Endodermal cell (in vitro differentiated cells): ENCODE data around the gene PPFIBP2. TPM values are rescaled to one million over a fixed set of nuclear protein-coding genes. Genes with fewer than 3 reads are reported as not detected.

Experiments
- DNase-seq: peaks from one replicate; pipeline ENCODE4 v3.0.0-alpha.2; 2017
- H3K27ac ChIP-seq: 2 replicates; pipeline ENCODE4 v1.5.1; 2013; ENCODE audit warnings: mild to moderate bottlenecking, low read depth, low read length, moderate library complexity
- H3K27me3 ChIP-seq: 2 replicates; pipeline ENCODE4 v1.6.1; 2013; ENCODE audit warnings: mild to moderate bottlenecking, low read length, moderate library complexity; ENCODE audit not compliant: insufficient read depth, control insufficient read depth, poor library complexity, severe bottlenecking
- H3K36me3 ChIP-seq: 2 replicates; pipeline ENCODE4 v1.7.0; 2013; ENCODE audit warnings: mild to moderate bottlenecking, low read length, moderate library complexity; ENCODE audit not compliant: control insufficient read depth, insufficient read depth
- H3K4me1 ChIP-seq: one replicate; pipeline ENCODE4 v1.7.0; 2013; ENCODE audit warnings: low read length; ENCODE audit not compliant: control insufficient read depth, insufficient read depth
- H3K4me3 ChIP-seq: 2 replicates; pipeline ENCODE4 v1.5.1; 2013; ENCODE audit warnings: mild to moderate bottlenecking, low read length, moderate library complexity
- H3K9ac ChIP-seq: 2 replicates; pipeline ENCODE4 v1.6.1; 2013; ENCODE audit warnings: mild to moderate bottlenecking, low read length, moderate library complexity; ENCODE audit not compliant: poor library complexity, severe bottlenecking; ENCODE audit errors: extremely low read depth
- H3K9me3 ChIP-seq: 2 replicates; pipeline ENCODE4 v1.6.1; 2013; ENCODE audit warnings: mild to moderate bottlenecking, low read length, moderate library complexity; ENCODE audit not compliant: control insufficient read depth
- H3K27ac Mint-ChIP-seq: 2 replicates; pipeline ENCODE4 v1.8.0; 2020; ENCODE audit warnings: mixed read lengths
- H3K27me3 Mint-ChIP-seq: 2 replicates; pipeline ENCODE4 v1.8.0; 2021; ENCODE audit warnings: mild to moderate bottlenecking, mixed read lengths; ENCODE audit not compliant: insufficient read depth
- H3K36me3 Mint-ChIP-seq: 2 replicates; pipeline ENCODE4 v1.8.0; 2020; ENCODE audit warnings: low read depth, mixed read lengths
- H3K4me1 Mint-ChIP-seq: 2 replicates; pipeline ENCODE4 v1.8.0; 2020; ENCODE audit warnings: mixed read lengths
- H3K4me3 Mint-ChIP-seq: 2 replicates; pipeline ENCODE4 v1.8.0; 2020; ENCODE audit warnings: mild to moderate bottlenecking, moderate library complexity, mixed read lengths
- H3K9me3 Mint-ChIP-seq: 2 replicates; pipeline ENCODE4 v1.8.0; 2020; ENCODE audit warnings: mild to moderate bottlenecking, mixed read lengths
- CTCF ChIP-seq: fragments of 200-600 bp; sonication (generic); conservative IDR thresholded peaks from 2 replicates; pipeline ENCODE4 v1.5.0; 2021; ENCODE audit warnings: antibody characterized with exemption, mild to moderate bottlenecking
- WGBS, 2 experiments: methylation state at CpG; one replicate each; pipeline versions ENCODE4 v1.1.5 to v1.1.7; 2013; ENCODE audit warnings: missing lambda C conversion rate in 2 of 2, mixed read lengths in 1 of 2; ENCODE audit not compliant: insufficient coverage in 1 of 2, insufficient read length in 1 of 2; 5-methylcytosine and 5-hydroxymethylcytosine counted together
- total RNA-seq, 2 donors: library from RNA; stranded (reverse); fragmentation: NEBNext Ultra II Directional in 1 of 2; extraction: Animal tissue kit (Norgen Biotek cat#: 25700) in 1 of 2; gene quantifications; 2 replicates in 1 of 2; 3 replicates in 1 of 2; pipeline ENCODE4 v1.2.1, GENCODE V29; 2021

Gene PPFIBP2
- total RNA-seq, 2 donors from 2014 or later, result 149 to 195 TPM

DNA sequence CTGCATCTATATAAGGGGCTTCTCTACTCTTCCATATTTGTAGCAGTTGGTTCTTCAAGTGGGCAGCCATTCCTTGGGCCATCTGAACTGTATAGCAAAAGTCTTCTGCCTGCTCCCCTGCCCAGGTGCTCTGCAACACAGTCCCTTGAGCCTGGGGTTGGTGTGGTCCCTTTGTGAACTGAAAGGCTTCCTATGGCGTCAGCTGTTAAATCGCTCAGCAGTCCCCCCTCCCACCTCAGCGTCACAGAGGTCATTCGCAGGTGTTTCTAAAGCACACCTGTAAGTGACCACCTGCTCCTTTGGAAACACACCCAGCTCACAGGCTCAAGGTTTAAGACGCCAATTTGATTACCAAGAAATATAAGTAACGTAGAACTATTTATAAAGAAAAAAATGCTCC is 122.6 kb downstream of the PPFIBP2 start:
- Mint-ChIP-seq H3K36me3 (peaks cover 98% of the 10 kb centered on the region), H3K9me3 (no peaks in the 10 kb centered on the region), H3K4me1 (no peaks in the 10 kb centered on the region), H3K4me3 (no peak overlapping the region), H3K27ac (no peak overlapping the region), H3K27me3 (no peaks in the 10 kb centered on the region)
- Histone ChIP-seq H3K36me3 (peaks cover 100% of the 10 kb centered on the region), H3K4me1 (no peaks in the 10 kb centered on the region), H3K4me3 (no peak overlapping the region), H3K27me3 (no peaks in the 10 kb centered on the region), H3K27ac (no peak overlapping the region), H3K9me3 (no peaks in the 10 kb centered on the region), H3K9ac (no peak overlapping the region)
- WGBS, 2 experiments, result 89 to 93% methylated on average over 4 to 5 of the region's 6 CpGs
- no peak for TF ChIP-seq CTCF
- no peak for DNase-seq

DNA sequence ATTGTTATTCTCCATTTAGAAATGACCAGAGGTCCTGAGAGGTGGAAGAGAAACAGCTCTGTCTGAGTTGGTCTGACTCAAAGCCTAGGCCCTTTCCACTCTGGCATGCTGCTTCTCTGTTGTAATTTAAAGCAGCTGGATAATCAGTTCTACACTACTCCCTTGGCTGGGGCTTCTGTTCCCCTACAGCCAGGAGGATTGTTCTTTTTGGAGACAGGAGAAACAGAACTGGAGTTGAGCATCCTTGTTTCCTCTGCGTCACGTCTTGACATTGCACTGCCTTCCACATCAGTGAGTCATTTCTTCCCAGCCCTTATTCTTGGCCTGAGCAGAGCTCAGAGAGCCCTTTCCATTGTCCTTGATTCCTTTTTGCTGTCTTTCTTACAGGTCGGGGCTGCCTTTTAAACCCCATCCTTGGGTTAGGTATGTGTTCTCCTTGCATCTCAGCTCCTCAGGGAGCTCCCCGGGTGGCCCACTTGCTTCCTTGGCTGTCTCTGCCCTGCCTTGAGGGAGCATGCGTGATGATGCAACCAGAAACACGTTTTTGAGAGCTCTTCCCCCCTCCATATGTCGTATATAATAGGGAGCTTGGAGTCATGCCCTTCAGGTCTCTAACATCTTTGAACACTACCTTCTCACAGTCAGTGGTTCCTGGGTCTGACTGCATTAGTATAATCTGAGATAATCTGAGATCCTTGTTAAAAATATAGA is 123.8 kb downstream of the PPFIBP2 start:
- no peaks in the 10 kb centered on the region for H3K27me3 ChIP-seq
- H3K9me3 ChIP-seq, result no peaks in the 10 kb centered on the region
- no peak overlapping the region for H3K27ac ChIP-seq
- H3K9me3 Mint-ChIP-seq, result no peaks in the 10 kb centered on the region
- no peak overlapping the region for H3K4me3 Mint-ChIP-seq
- peaks cover 98% of the 10 kb centered on the region for H3K36me3 Mint-ChIP-seq
- no peaks in the 10 kb centered on the region for H3K27me3 Mint-ChIP-seq
- H3K4me1 Mint-ChIP-seq, result no peaks in the 10 kb centered on the region
- H3K9ac ChIP-seq, result no peak overlapping the region
- no peak for DNase-seq
- TF ChIP-seq CTCF, result no peak
- no peak overlapping the region for H3K27ac Mint-ChIP-seq
- 84 to 93% methylated on average over 3 to 7 of the region's 7 CpGs for WGBS, 2 experiments
- no peak overlapping the region for H3K4me3 ChIP-seq
- H3K36me3 ChIP-seq, result peaks cover 100% of the 10 kb centered on the region
- H3K4me1 ChIP-seq, result no peaks in the 10 kb centered on the region

- H3K4me3 ChIP-seq, result no peak overlapping the region
- H3K9me3 Mint-ChIP-seq, result no peaks in the 10 kb centered on the region
- H3K9me3 ChIP-seq, result no peaks in the 10 kb centered on the region
- H3K36me3 ChIP-seq, result peaks cover 100% of the 10 kb centered on the region
- peaks cover 96% of the 10 kb centered on the region for H3K36me3 Mint-ChIP-seq
- TF ChIP-seq CTCF, result no peak
- WGBS, 2 experiments, result 93 to 98% methylated on average over 4 to 5 of the region's 5 CpGs
- no peak for DNase-seq
- H3K4me1 Mint-ChIP-seq, result no peaks in the 10 kb centered on the region
- no peak overlapping the region for H3K4me3 Mint-ChIP-seq
- no peaks in the 10 kb centered on the region for H3K4me1 ChIP-seq
- no peak overlapping the region for H3K9ac ChIP-seq
- no peak overlapping the region for H3K27ac ChIP-seq
- H3K27me3 ChIP-seq, result no peaks in the 10 kb centered on the region
- H3K27ac Mint-ChIP-seq, result no peak overlapping the region
- no peaks in the 10 kb centered on the region for H3K27me3 Mint-ChIP-seq
Observed at GRCh38 chr11:7638710-7639642, 125.2 kb downstream of the PPFIBP2 start.
